Peyer's patch (tissue), 4 donors: ENCODE data around the gene HS3ST5. TPM values are rescaled to one million over a fixed set of nuclear protein-coding genes. Genes with fewer than 3 reads are reported as not detected.

Experiments
- DNase-seq, 3 donors: peaks; one replicate each; pipeline ENCODE4 v3.0.0-alpha.2; 2017 to 2019
- H3K27ac ChIP-seq, 4 donors: fragments of 200-600 bp; sonication (generic); one replicate each; pipeline ENCODE4 v1.5.1; 2016 to 2019
- H3K27me3 ChIP-seq, 2 donors: fragments of 200-600 bp; sonication (generic); one replicate each; pipeline ENCODE4 v1.5.1; 2019
- H3K36me3 ChIP-seq, 3 donors: fragments of 200-600 bp; sonication (generic); one replicate each; pipeline ENCODE4 v1.5.1; 2016 to 2019
- H3K4me1 ChIP-seq, 4 donors: fragments of 200-600 bp; sonication (generic); one replicate each; pipeline ENCODE4 v1.5.1; 2016 to 2019
- H3K4me3 ChIP-seq, 4 donors: fragments of 200-600 bp; sonication (generic); 1 replicate in 3 of 4; 2 replicates in 1 of 4; pipeline ENCODE4 v1.5.1; 2016 to 2019; ENCODE audit warnings: mild to moderate bottlenecking in 1 of 4
- H3K9me3 ChIP-seq, 4 donors: fragments of 200-600 bp; sonication (generic); one replicate each; pipeline ENCODE4 v1.5.1; 2016 to 2019; ENCODE audit warnings: mild to moderate bottlenecking in 1 of 4
- POLR2A ChIP-seq, 2 donors: fragments of 450-650 bp; IDR thresholded peaks; one replicate each; pipeline ENCODE4 v1.5.1; 2017; ENCODE audit warnings: antibody characterized with exemption in 2 of 2, mild to moderate bottlenecking in 2 of 2, moderate library complexity in 2 of 2
- total RNA-seq, 4 donors: library from RNA; depleted of rRNA; stranded (reverse); fragments of >200 nt; gene quantifications; one replicate each; pipeline ENCODE4 v1.1.0, GENCODE V29; 2016
- TF ChIP-seq, protein P1 (sequence below), 6 experiments: fragments of 450-650 bp in 4 of 6; fragments of 200-600 bp in 2 of 6; sonication (generic) in 1 of 6; IDR thresholded peaks; one replicate each; pipeline ENCODE4 v1.5.1; 2017 to 2019; ENCODE audit warnings: antibody characterized with exemption in 6 of 6, mild to moderate bottlenecking in 3 of 6, moderate library complexity in 1 of 6

Gene HS3ST5
- total RNA-seq, 4 donors from 2014 or later: not detected

DNA sequence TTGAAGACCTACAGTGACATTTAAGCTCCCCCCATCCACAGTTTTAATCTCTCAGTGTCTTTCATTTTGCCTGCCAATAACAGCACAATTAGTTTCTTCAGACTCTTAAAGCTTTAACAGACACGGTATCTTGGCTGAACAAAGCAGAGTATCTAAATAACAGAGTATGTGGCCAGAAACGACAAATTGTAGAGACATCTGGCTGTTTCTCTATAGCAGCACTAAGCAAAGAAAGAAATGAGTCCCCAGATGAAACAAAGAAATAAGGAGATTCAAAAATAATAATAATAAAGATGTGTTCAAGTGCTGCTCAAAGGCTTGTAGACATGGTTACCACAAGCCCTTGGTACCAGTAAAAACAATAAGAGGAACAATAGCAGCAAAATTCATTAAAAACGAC is 274.1 kb downstream of the HS3ST5 start:
- no peaks in the 10 kb centered on the region for H3K27me3 ChIP-seq
- no peak for DNase-seq
- no peak overlapping the region for H3K27ac ChIP-seq
- no peak for TF ChIP-seq POLR2A (IDR thresholded peaks at IDR 0.05)
- TF ChIP-seq, protein P1, sequence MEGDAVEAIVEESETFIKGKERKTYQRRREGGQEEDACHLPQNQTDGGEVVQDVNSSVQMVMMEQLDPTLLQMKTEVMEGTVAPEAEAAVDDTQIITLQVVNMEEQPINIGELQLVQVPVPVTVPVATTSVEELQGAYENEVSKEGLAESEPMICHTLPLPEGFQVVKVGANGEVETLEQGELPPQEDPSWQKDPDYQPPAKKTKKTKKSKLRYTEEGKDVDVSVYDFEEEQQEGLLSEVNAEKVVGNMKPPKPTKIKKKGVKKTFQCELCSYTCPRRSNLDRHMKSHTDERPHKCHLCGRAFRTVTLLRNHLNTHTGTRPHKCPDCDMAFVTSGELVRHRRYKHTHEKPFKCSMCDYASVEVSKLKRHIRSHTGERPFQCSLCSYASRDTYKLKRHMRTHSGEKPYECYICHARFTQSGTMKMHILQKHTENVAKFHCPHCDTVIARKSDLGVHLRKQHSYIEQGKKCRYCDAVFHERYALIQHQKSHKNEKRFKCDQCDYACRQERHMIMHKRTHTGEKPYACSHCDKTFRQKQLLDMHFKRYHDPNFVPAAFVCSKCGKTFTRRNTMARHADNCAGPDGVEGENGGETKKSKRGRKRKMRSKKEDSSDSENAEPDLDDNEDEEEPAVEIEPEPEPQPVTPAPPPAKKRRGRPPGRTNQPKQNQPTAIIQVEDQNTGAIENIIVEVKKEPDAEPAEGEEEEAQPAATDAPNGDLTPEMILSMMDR (IDR thresholded peaks at IDR 0.05): no peak
- no peak overlapping the region for H3K4me3 ChIP-seq
- no peaks in the 10 kb centered on the region for H3K4me1 ChIP-seq
- no peaks in the 10 kb centered on the region for H3K9me3 ChIP-seq
- H3K36me3 ChIP-seq: no peaks in the 10 kb centered on the region

DNA sequence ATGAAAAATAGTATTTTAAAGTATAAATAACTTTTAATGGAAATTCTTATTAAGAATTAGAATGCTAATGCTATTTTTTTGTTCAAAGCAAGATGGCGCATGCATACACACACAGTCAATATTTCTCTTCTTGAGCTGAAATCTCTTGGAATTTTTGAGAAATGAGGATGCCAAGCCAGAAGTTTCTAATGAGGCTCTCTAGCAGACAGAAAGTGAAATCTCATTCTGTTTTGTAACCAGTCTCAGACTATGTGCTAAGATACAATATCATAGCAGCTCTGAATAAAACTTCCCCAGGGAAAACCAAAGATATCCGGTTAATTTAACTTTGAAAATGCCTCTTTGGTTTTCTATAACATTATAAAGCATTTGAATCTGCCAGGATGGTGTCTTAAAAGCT is 274.7 kb downstream of the HS3ST5 start:
- no peak for DNase-seq
- Histone ChIP-seq H3K27me3 (no peaks in the 10 kb centered on the region), H3K4me1 (no peaks in the 10 kb centered on the region), H3K4me3 (no peak overlapping the region), H3K27ac (no peak overlapping the region), H3K36me3 (no peaks in the 10 kb centered on the region), H3K9me3 (no peaks in the 10 kb centered on the region)
- TF ChIP-seq POLR2A (IDR thresholded peaks at IDR 0.05): no peak
- TF ChIP-seq, protein P1 (IDR thresholded peaks at IDR 0.05): no peak

DNA sequence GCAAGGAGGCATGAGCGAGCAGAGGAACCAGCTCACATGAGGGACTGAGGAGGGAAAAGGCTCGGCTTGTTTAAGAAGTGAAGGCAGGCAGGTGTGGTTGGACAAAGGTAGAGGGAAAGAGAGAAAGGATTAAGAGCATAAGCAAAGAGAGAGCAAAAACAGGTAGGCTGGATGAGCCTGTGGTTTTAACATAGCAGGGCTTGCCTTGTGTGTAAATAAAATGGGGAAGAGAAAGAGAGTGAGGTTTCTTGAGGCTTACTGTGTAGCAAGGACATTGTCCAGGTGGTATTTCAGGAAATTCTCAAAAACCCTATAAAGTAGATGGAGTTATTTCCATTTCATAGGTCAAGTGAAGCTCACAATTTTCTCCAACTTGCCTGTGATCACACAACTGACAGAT is 278.0 kb downstream of the HS3ST5 start:
- Histone ChIP-seq H3K4me1 (no peaks in the 10 kb centered on the region), H3K4me3 (no peak overlapping the region), H3K27ac (no peak overlapping the region), H3K9me3 (no peaks in the 10 kb centered on the region), H3K27me3 (no peaks in the 10 kb centered on the region), H3K36me3 (no peaks in the 10 kb centered on the region)
- TF ChIP-seq POLR2A (IDR thresholded peaks at IDR 0.05): no peak
- TF ChIP-seq, protein P1 (IDR thresholded peaks at IDR 0.05): no peak
- DNase-seq: no peak

DNA sequence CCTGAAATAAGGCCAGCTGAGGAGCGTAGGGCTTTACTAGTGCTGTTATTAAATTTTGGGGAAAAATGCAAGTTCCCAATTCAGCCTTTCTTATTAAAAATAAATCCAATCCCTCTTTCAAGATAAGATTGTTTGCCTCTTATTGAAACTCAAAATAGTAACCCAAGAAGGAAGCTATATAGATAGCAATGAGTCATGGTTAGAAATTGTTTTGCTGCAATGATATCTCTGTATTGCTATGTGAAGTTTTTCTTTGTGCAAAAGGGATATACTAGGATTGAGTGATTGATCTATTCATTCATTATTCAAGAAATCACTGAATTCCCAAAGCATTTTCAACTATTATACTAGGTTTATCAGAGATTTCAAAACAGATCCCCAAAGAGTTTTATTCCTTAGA is 278.9 kb downstream of the HS3ST5 start:
- TF ChIP-seq, protein P1 (IDR thresholded peaks at IDR 0.05): no peak
- no peak for TF ChIP-seq POLR2A (IDR thresholded peaks at IDR 0.05)
- DNase-seq: no peak
- Histone ChIP-seq H3K4me3 (no peak overlapping the region), H3K9me3 (no peaks in the 10 kb centered on the region), H3K27me3 (no peaks in the 10 kb centered on the region), H3K27ac (no peak overlapping the region), H3K36me3 (no peaks in the 10 kb centered on the region), H3K4me1 (no peaks in the 10 kb centered on the region)

DNA sequence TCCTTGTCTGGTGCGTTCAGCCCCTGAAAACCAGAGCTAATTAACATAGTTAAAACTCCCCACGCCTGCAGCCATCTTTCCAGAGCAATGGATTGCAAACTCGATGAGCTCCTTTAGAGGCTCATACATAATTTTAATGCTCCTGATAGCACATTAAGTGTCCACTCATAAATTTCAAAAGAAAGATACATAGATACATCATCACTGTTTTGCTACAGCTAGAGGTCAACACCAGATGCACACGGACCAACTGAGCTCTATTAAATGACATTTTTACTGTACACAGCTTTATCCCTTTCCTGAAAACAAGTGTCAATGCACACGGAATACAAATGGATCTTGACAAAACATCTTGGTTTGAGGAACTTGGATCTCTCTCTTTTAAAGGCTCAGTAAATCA is 280.6 kb downstream of the HS3ST5 start:
- Histone ChIP-seq H3K9me3 (no peaks in the 10 kb centered on the region), H3K36me3 (no peaks in the 10 kb centered on the region), H3K27me3 (no peaks in the 10 kb centered on the region)

More for the DNA sequence above, 280.6 kb downstream of the HS3ST5 start:
- Histone ChIP-seq H3K4me3 (no peak overlapping the region), H3K27ac (no peak overlapping the region), H3K4me1 (no peaks in the 10 kb centered on the region)
- TF ChIP-seq POLR2A (IDR thresholded peaks at IDR 0.05): no peak
- TF ChIP-seq, protein P1 (IDR thresholded peaks at IDR 0.05): no peak
- no peak for DNase-seq
